GM21423 (cell line): Measurements from ENCODE around the gene TTC23L.
"Not testable (repeated sequence)": the region's sequence is repeated elsewhere in the genome, so short reads cannot be mapped to it uniquely, and the experiment has no call there.

ENCODE experiments used
- ATAC-seq: cut with Tn5 transposase; IDR thresholded peaks from one replicate; pipeline ENCODE4 v1.9.1; 2021; ENCODE audit warnings: mild to moderate bottlenecking, moderate library complexity; ENCODE audit not compliant: unreplicated experiment

TTC23L gene

GRCh38 chr5:34838785-34839714, at the start of gene TTC23L:
TTC23L (plus strand) TSS chr5:34839164; CDS start chr5:34840672, 1,508 bp downstream.
- ATAC-seq, result peak; percentile 96

GRCh38 chr5:34789639-34790038, 49.3 kb upstream of the TTC23L start:
- no peak for ATAC-seq

GRCh38 chr5:34790069-34790468, 48.9 kb upstream of the TTC23L start:
- ATAC-seq, result no peak

GRCh38 chr5:34791761-34792244, 47.2 kb upstream of the TTC23L start:
- ATAC-seq, result no peak

GRCh38 chr5:34802834-34803563, 36.0 kb upstream of the TTC23L start:
- ATAC-seq, result no peak

GRCh38 chr5:34803974-34804732, 34.8 kb upstream of the TTC23L start:
- no peak for ATAC-seq

GRCh38 chr5:34804913-34805312, 34.1 kb upstream of the TTC23L start:
- ATAC-seq, result no peak

GRCh38 chr5:34806532-34806931, 32.4 kb upstream of the TTC23L start:
- ATAC-seq, result no peak

GRCh38 chr5:34811706-34812105, 27.3 kb upstream of the TTC23L start:
- ATAC-seq, result no peak

- ATAC-seq, result no peak
These were observed 25.5 kb upstream of the TTC23L start for GRCh38 chr5:34813509-34813908.

GRCh38 chr5:34817558-34818351, 21.2 kb upstream of the TTC23L start:
- ATAC-seq, result no peak

- ATAC-seq, result no peak
These were observed 20.2 kb upstream of the TTC23L start for GRCh38 chr5:34818717-34819116.

GRCh38 chr5:34820593-34820992, 18.4 kb upstream of the TTC23L start:
- no peak for ATAC-seq

GRCh38 chr5:34822956-34823715, 15.8 kb upstream of the TTC23L start:
- no peak for ATAC-seq

- ATAC-seq, result no peak
These were observed 12.6 kb upstream of the TTC23L start for GRCh38 chr5:34826347-34826746.

- ATAC-seq, result no peak
These were observed 11.1 kb upstream of the TTC23L start for GRCh38 chr5:34827588-34828506.

- ATAC-seq, result not testable (repeated sequence)
These were observed 8.1 kb upstream of the TTC23L start for GRCh38 chr5:34830827-34831226.

- ATAC-seq, result no peak
These were observed 7.7 kb upstream of the TTC23L start for GRCh38 chr5:34831303-34831702.
